H9 (cell line): ENCODE data around the gene ATAD1. TPM values are rescaled to one million over a fixed set of nuclear protein-coding genes. Genes with fewer than 3 reads are reported as not detected.

Source experiments
- DNase-seq: peaks from one replicate; pipeline ENCODE4 v3.0.0-alpha.2; 2017
- H2AFZ ChIP-seq: one replicate; pipeline ENCODE4 v1.6.1; 2013; ENCODE audit warnings: mild to moderate bottlenecking, low read length, control low read depth, moderate library complexity
- H2AK5ac ChIP-seq: 2 replicates; pipeline ENCODE4 v1.6.1; 2013; ENCODE audit warnings: low read length, control low read depth, mixed read lengths; ENCODE audit not compliant: insufficient read length
- H2BK120ac ChIP-seq: one replicate; pipeline ENCODE4 v1.6.1; 2013; ENCODE audit warnings: low read depth, mild to moderate bottlenecking, low read length, control low read depth, inconsistent platforms; ENCODE audit not compliant: poor library complexity, severe bottlenecking
- H2BK12ac ChIP-seq: 2 replicates; pipeline ENCODE4 v1.6.1; 2013; ENCODE audit warnings: low read length, control low read depth, mixed read lengths, low read depth; ENCODE audit not compliant: insufficient read length
- H2BK15ac ChIP-seq: 2 replicates; pipeline ENCODE4 v1.6.1; 2013; ENCODE audit warnings: low read depth, low read length, control low read depth
- H2BK20ac ChIP-seq: one replicate; pipeline ENCODE4 v1.6.1; 2013; ENCODE audit warnings: low read depth, mild to moderate bottlenecking, low read length, control low read depth, inconsistent platforms; ENCODE audit not compliant: poor library complexity, severe bottlenecking
- H2BK5ac ChIP-seq: 2 replicates; pipeline ENCODE4 v1.6.1; 2013; ENCODE audit warnings: low read length, control low read depth, mixed read lengths; ENCODE audit not compliant: insufficient read length
- H3K14ac ChIP-seq: 2 replicates; pipeline ENCODE4 v1.6.1; 2013; ENCODE audit warnings: low read length, control low read depth; ENCODE audit not compliant: insufficient read depth
- H3K18ac ChIP-seq: 2 replicates; pipeline ENCODE4 v1.6.1; 2013; ENCODE audit warnings: low read depth, mild to moderate bottlenecking, mixed read lengths, low read length, control low read depth; ENCODE audit not compliant: insufficient read length
- H3K23ac ChIP-seq: 2 replicates; pipeline ENCODE4 v1.6.1; 2013; ENCODE audit warnings: low read length, control low read depth, mixed read lengths, low read depth; ENCODE audit not compliant: insufficient read length
- H3K23me2 ChIP-seq: 2 replicates; pipeline ENCODE4 v1.6.1; 2013; ENCODE audit warnings: low read depth, mild to moderate bottlenecking, mixed read lengths, low read length, control low read depth; ENCODE audit not compliant: insufficient read length, poor library complexity, severe bottlenecking
- H3K27ac ChIP-seq: 2 replicates; pipeline ENCODE4 v1.5.1; 2013; ENCODE audit warnings: low read length, control low read depth, mixed read lengths, low read depth; ENCODE audit not compliant: insufficient read length
- H3K27me3 ChIP-seq: 2 replicates; pipeline ENCODE4 v1.6.1; 2013; ENCODE audit warnings: low read length, control low read depth, inconsistent platforms; ENCODE audit not compliant: insufficient read depth
- H3K4ac ChIP-seq: 2 replicates; pipeline ENCODE4 v1.6.1; 2013; ENCODE audit warnings: low read depth, mild to moderate bottlenecking, control low read depth, inconsistent platforms, low read length, moderate library complexity
- H3K4me1 ChIP-seq: 2 replicates; pipeline ENCODE4 v1.6.1; 2013; ENCODE audit warnings: low read length, control low read depth, inconsistent platforms; ENCODE audit not compliant: insufficient read depth
- H3K4me2 ChIP-seq: 2 replicates; pipeline ENCODE4 v1.6.1; 2013; ENCODE audit warnings: low read length, control low read depth, mixed read lengths; ENCODE audit not compliant: insufficient read length, insufficient read depth
- H3K56ac ChIP-seq: 2 replicates; pipeline ENCODE4 v1.6.1; 2013; ENCODE audit warnings: low read depth, mild to moderate bottlenecking, mixed read lengths, low read length, control low read depth; ENCODE audit not compliant: insufficient read length
- H3K79me1 ChIP-seq: 2 replicates; pipeline ENCODE4 v1.6.1; 2013; ENCODE audit warnings: low read depth, mild to moderate bottlenecking, moderate library complexity, low read length, control low read depth, inconsistent platforms; ENCODE audit not compliant: insufficient read depth, poor library complexity, severe bottlenecking
- H3K79me2 ChIP-seq: 2 replicates; pipeline ENCODE4 v1.6.1; 2013; ENCODE audit warnings: low read length, control low read depth, inconsistent platforms; ENCODE audit not compliant: insufficient read depth
- H3K9ac ChIP-seq: 2 replicates; pipeline ENCODE4 v1.6.1; 2013; ENCODE audit warnings: low read length, control low read depth, mixed read lengths; ENCODE audit not compliant: insufficient read length; ENCODE audit errors: extremely low read depth
- H3K9me3 ChIP-seq: one replicate; pipeline ENCODE4 v1.6.1; 2013; ENCODE audit warnings: low read depth, low read length, inconsistent platforms; ENCODE audit not compliant: control insufficient read depth
- H3T11ph ChIP-seq: one replicate; pipeline ENCODE4 v1.6.1; 2013; ENCODE audit warnings: mild to moderate bottlenecking, low read length, control low read depth, inconsistent platforms
- H4K20me1 ChIP-seq: one replicate; pipeline ENCODE4 v1.6.1; 2013; ENCODE audit not compliant: control insufficient read depth, insufficient read length, insufficient read depth
- H4K5ac ChIP-seq: 2 replicates; pipeline ENCODE4 v1.6.1; 2013; ENCODE audit warnings: low read depth, mild to moderate bottlenecking, mixed read lengths, low read length, control low read depth; ENCODE audit not compliant: insufficient read length
- H4K8ac ChIP-seq: replicated peaks from 2 replicates; pipeline ENCODE4 v1.6.1; 2013; ENCODE audit warnings: low read length, control low read depth, mixed read lengths, low read depth; ENCODE audit not compliant: insufficient read length
- H4K91ac ChIP-seq: 2 replicates; pipeline ENCODE4 v1.6.1; 2013; ENCODE audit warnings: low read depth, mild to moderate bottlenecking, moderate library complexity, mixed read lengths, low read length, control low read depth; ENCODE audit not compliant: insufficient read length
- H3K27ac Mint-ChIP-seq, 3 experiments: 2 replicates in 2 of 3; 3 replicates in 1 of 3; pipeline ENCODE4 v1.8.0; 2020 to 2021; ENCODE audit warnings: mixed read lengths in 3 of 3, mild to moderate bottlenecking in 1 of 3, moderate library complexity in 1 of 3
- H3K27me3 Mint-ChIP-seq: 2 replicates; pipeline ENCODE4 v1.8.0; 2021; ENCODE audit warnings: low read depth, mild to moderate bottlenecking, moderate library complexity, mixed read lengths
- H3K36me3 Mint-ChIP-seq, 3 experiments: 2 replicates in 2 of 3; 3 replicates in 1 of 3; pipeline ENCODE4 v1.8.0; 2020 to 2021; ENCODE audit warnings: low read depth in 3 of 3, mixed read lengths in 3 of 3; ENCODE audit not compliant: insufficient read depth in 1 of 3
- H3K4me1 Mint-ChIP-seq, 2 experiments: 2 replicates each; pipeline ENCODE4 v1.8.0; 2020; ENCODE audit warnings: mixed read lengths in 2 of 2
- H3K4me3 Mint-ChIP-seq, 2 experiments: 2 replicates in 1 of 2; 3 replicates in 1 of 2; pipeline ENCODE4 v1.8.0; 2020 to 2021; ENCODE audit warnings: mild to moderate bottlenecking in 2 of 2, mixed read lengths in 2 of 2, moderate library complexity in 1 of 2
- H3K9me3 Mint-ChIP-seq, 2 experiments: 2 replicates in 1 of 2; 3 replicates in 1 of 2; pipeline ENCODE4 v1.8.0; 2020; ENCODE audit warnings: mild to moderate bottlenecking in 2 of 2, mixed read lengths in 2 of 2, moderate library complexity in 1 of 2
- WGBS: extraction: QIAGEN DNeasy Blood & Tissue Kit; methylation state at CpG from one replicate; pipeline ENCODE4 v1.1.7; 2013; ENCODE audit warnings: missing lambda C conversion rate, low lambda C conversion rate, mixed read lengths; ENCODE audit not compliant: insufficient read length; ENCODE audit errors: extremely low coverage; 5-methylcytosine and 5-hydroxymethylcytosine counted together
- total RNA-seq: library from RNA; stranded (reverse); gene quantifications from 2 replicates; pipeline ENCODE4 v1.2.1, GENCODE V29; 2021
- TF ChIP-seq, protein P1 (sequence below): fragments of 200-600 bp; sonication (generic); conservative IDR thresholded peaks from 3 replicates; pipeline ENCODE4 v1.8.0; 2021; ENCODE audit warnings: antibody characterized with exemption, mild to moderate bottlenecking

The ATAD1 gene
- total RNA-seq, 1 experiment from 2014 or later: 38.7 TPM

DNA sequence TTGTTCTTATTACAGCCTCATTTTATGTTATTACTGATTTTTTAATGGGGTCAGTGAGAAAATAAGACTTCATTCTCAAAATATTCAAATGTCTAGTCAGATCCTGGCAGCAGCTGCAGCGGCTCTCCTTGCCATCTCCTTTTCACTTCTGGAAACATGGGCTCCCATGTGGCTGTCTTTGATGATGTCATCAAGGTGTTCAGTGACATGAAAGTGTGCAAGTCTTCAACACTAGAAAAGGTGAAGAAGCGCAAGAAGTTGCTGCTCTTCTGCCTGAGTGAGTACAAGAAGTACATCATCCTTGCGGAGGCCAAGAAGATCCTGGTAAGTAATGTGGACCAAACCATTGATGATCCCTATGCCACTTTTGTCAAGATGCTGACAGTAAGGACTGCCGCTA is 25.7 kb upstream of the ATAD1 start:
- Histone ChIP-seq H2BK5ac (no peak overlapping the region), H3K9ac (no peak overlapping the region), H3K23ac (no peak overlapping the region), H3K9me3 (no peaks in the 10 kb centered on the region), H3K56ac (no peak overlapping the region), H4K5ac (no peak overlapping the region), H3K18ac (no peak overlapping the region), H3K4me2 (no peak overlapping the region), H2BK20ac (no peak overlapping the region), H3T11ph (no peak overlapping the region), H2BK15ac (no peak overlapping the region), H3K27ac (no peak overlapping the region), H3K27me3 (no peaks in the 10 kb centered on the region), H2AFZ (no peak overlapping the region), H3K23me2 (no peaks in the 10 kb centered on the region), H2AK5ac (no peak overlapping the region), H3K79me2 (no peaks in the 10 kb centered on the region), H3K79me1 (no peaks in the 10 kb centered on the region), H4K8ac (no peak overlapping the region), H3K14ac (no peak overlapping the region), H3K4me1 (no peaks in the 10 kb centered on the region), H4K20me1 (no peaks in the 10 kb centered on the region), H2BK12ac (no peak overlapping the region), H3K4ac (no peak overlapping the region), H4K91ac (no peak overlapping the region), H2BK120ac (no peak overlapping the region)
- Mint-ChIP-seq H3K4me1 (peaks cover 2 to 3% of the 10 kb centered on the region in 2 experiments; a peak in 2 of 4 replicates), H3K36me3 (no peaks in the 10 kb centered on the region; a peak in 1 of 7 replicates), H3K9me3 (no peaks in the 10 kb centered on the region), H3K27me3 (no peaks in the 10 kb centered on the region; the same call in 1 of the 2 replicates), H3K27ac (no peak overlapping the region), H3K4me3 (no peak overlapping the region)
- no peak for DNase-seq
- WGBS: no CpG with 5 or more reads among the region's 4 CpGs
- TF ChIP-seq, protein P1, sequence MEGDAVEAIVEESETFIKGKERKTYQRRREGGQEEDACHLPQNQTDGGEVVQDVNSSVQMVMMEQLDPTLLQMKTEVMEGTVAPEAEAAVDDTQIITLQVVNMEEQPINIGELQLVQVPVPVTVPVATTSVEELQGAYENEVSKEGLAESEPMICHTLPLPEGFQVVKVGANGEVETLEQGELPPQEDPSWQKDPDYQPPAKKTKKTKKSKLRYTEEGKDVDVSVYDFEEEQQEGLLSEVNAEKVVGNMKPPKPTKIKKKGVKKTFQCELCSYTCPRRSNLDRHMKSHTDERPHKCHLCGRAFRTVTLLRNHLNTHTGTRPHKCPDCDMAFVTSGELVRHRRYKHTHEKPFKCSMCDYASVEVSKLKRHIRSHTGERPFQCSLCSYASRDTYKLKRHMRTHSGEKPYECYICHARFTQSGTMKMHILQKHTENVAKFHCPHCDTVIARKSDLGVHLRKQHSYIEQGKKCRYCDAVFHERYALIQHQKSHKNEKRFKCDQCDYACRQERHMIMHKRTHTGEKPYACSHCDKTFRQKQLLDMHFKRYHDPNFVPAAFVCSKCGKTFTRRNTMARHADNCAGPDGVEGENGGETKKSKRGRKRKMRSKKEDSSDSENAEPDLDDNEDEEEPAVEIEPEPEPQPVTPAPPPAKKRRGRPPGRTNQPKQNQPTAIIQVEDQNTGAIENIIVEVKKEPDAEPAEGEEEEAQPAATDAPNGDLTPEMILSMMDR: no peak
